H1 (cell line): Measurements from ENCODE around the gene CFAP221.

ENCODE experiments used
- ATF3 ChIP-seq: IDR thresholded peaks from 2 replicates; pipeline ENCODE4 v1.6.1; 2011; ENCODE audit warnings: low read depth, mild to moderate bottlenecking, low read length; ENCODE audit not compliant: insufficient read depth
- CTCF ChIP-seq, 3 experiments: IDR thresholded peaks; 1 replicate in 2 of 3; 2 replicates in 1 of 3; pipeline versions ENCODE4 v1.5.1 to v1.6.1; 2011; ENCODE audit warnings: low read length in 3 of 3, mild to moderate bottlenecking in 3 of 3, inconsistent platforms in 2 of 3, low read depth in 1 of 3, moderate library complexity in 1 of 3; ENCODE audit not compliant: insufficient read depth in 1 of 3; ENCODE audit errors: control extremely low read depth in 1 of 3
- GABPA ChIP-seq: IDR thresholded peaks from 2 replicates; pipeline ENCODE4 v1.6.1; 2011; ENCODE audit warnings: mild to moderate bottlenecking, low read length, moderate library complexity, borderline replicate concordance; ENCODE audit not compliant: insufficient read depth
- JUND ChIP-seq: IDR thresholded peaks from 2 replicates; pipeline ENCODE4 v1.6.1; 2011; ENCODE audit warnings: mild to moderate bottlenecking, improper control_type of control experiment, low read length
- KDM5A ChIP-seq: fragments of 200-600 bp; IDR thresholded peaks from 2 replicates; pipeline ENCODE4 v1.7.1; 2012; ENCODE audit warnings: mild to moderate bottlenecking, low read length, inconsistent platforms, mixed read lengths
- POU5F1 ChIP-seq: IDR thresholded peaks from 2 replicates; pipeline ENCODE4 v1.6.1; 2011; ENCODE audit warnings: low read depth, mild to moderate bottlenecking, low read length, moderate library complexity
- RAD21 ChIP-seq, 2 experiments: IDR thresholded peaks in 1 of 2; conservative IDR thresholded peaks in 1 of 2; 2 replicates each; pipeline ENCODE4 v1.6.1; 2011; ENCODE audit warnings: low read depth in 2 of 2, low read length in 2 of 2, improper control_type of control experiment in 1 of 2, inconsistent platforms in 1 of 2, mild to moderate bottlenecking in 1 of 2, moderate library complexity in 1 of 2
- RNF2 ChIP-seq: fragments of 200-900, 300-1000 bp; sonication (generic); IDR thresholded peaks from 2 replicates; pipeline ENCODE4 v1.7.1; 2016; ENCODE audit warnings: borderline replicate concordance, low read depth, mild to moderate bottlenecking, antibody characterized with exemption, low read length; ENCODE audit not compliant: poor library complexity, severe bottlenecking; ENCODE audit errors: missing control alignments
- SAP30 ChIP-seq: fragments of 300-600 bp; sonication (generic); IDR thresholded peaks from 2 replicates; pipeline ENCODE4 v1.7.1; 2012; ENCODE audit warnings: low read length, moderate library complexity, mild to moderate bottlenecking, inconsistent platforms; ENCODE audit not compliant: insufficient read depth, insufficient replicate concordance
- YY1 ChIP-seq: IDR thresholded peaks from 2 replicates; pipeline ENCODE4 v1.6.1; 2011; ENCODE audit warnings: low read depth, mild to moderate bottlenecking, low read length
- TF ChIP-seq, protein P1 (sequence below): IDR thresholded peaks from 2 replicates; pipeline ENCODE4 v1.6.1; 2011; ENCODE audit warnings: low read length, improper control_type of control experiment

GRCh38 chr2:119671752-119672151 lies 127.5 kb downstream of the CFAP221 start:
- TF ChIP-seq CTCF (IDR thresholded peaks at IDR 0.05; ENCODE audit: control extremely low read depth in 1 of 3, insufficient read depth in 1 of 3, low read depth in 1 of 3, low read length in 3 of 3) (no peak), RAD21 (IDR thresholded peaks at IDR 0.05 in 1 of 2, conservative IDR thresholded peaks at IDR 0.05 in 1 of 2; ENCODE audit: low read depth in 2 of 2, low read length in 2 of 2) (no peak), GABPA (no peak), RNF2 (no peak), POU5F1 (no peak), SAP30 (no peak), KDM5A (no peak), JUND (no peak), ATF3 (no peak), YY1 (no peak)
- TF ChIP-seq, protein P1, sequence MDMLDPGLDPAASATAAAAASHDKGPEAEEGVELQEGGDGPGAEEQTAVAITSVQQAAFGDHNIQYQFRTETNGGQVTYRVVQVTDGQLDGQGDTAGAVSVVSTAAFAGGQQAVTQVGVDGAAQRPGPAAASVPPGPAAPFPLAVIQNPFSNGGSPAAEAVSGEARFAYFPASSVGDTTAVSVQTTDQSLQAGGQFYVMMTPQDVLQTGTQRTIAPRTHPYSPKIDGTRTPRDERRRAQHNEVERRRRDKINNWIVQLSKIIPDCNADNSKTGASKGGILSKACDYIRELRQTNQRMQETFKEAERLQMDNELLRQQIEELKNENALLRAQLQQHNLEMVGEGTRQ: no peak
